ENCODE data around the gene GPR143.
"Not testable (repeated sequence)": the region's sequence is repeated elsewhere in the genome, so short reads cannot be mapped to it uniquely, and the experiment has no call there.

The GPR143 gene
- long read RNA-seq, donor 1, partial matches to known transcripts = 0 of 3 reads
- long read RNA-seq, donor 1, other reads (novel, unspliced or antisense) = 0 of 3 reads
- long read RNA-seq, donor 2, partial matches to known transcripts = 0 of 2 reads
- long read RNA-seq, donor 2, other reads (novel, unspliced or antisense) = 0 of 2 reads
- long read RNA-seq, donor 3, partial matches to known transcripts = 0 of 2 reads
- long read RNA-seq, donor 3, other reads (novel, unspliced or antisense) = 0 of 2 reads
- long read RNA-seq, donor 4, partial matches to known transcripts = 0 of 4 reads
- long read RNA-seq, donor 4, other reads (novel, unspliced or antisense) = 0 of 4 reads
- long read RNA-seq, donor 5, partial matches to known transcripts = 0 of 2 reads
- long read RNA-seq, donor 5, other reads (novel, unspliced or antisense) = 0 of 2 reads
- long read RNA-seq, donor 6, partial matches to known transcripts = 7 of 7 reads
- long read RNA-seq, donor 6, other reads (novel, unspliced or antisense) = 0 of 7 reads
- long read RNA-seq, donor 7, partial matches to known transcripts = 0 of 9 reads
- long read RNA-seq, donor 7, other reads (novel, unspliced or antisense) = 6 of 9 reads
- long read RNA-seq, donor 8, transcript GPR143-203 (9 exons, 1,762 nt) = major isoform, 5 of 5 reads
- long read RNA-seq, donor 8, partial matches to known transcripts = 0 of 5 reads
- long read RNA-seq, donor 8, other reads (novel, unspliced or antisense) = 0 of 5 reads

DNA sequence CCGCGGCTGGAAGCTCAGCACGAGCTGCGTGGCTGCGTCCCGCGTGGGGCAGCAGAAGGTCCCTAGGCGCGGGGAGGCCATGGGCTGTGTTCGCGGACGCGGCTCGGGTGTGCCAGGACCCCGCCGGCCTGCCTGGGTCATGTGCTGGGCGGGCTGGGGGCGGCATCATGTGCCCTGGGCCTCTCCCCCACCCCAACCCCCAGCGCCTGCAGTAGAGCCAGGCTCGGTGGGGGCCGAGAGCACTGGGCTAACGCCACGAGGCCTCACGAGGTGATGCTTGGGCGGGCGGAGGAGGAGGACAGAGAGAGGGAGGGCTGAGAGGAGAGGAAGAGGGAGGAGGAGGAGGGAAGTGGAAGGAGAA, at the start of gene GPR143:
Gene GPR143 (minus strand): TSS at position 111 of the 361 bp plus-strand sequence. CDS start 30 bp downstream, at position 81.
- DNase-seq = peak; percentile 53

- DNase-seq = not testable (repeated sequence)
Observed at GRCh38 chrX:9811086-9811485, 45.4 kb upstream of the GPR143 start.

GRCh38 chrX:9809876-9810275, 44.2 kb upstream of the GPR143 start:
- DNase-seq = not testable (repeated sequence)

DNA sequence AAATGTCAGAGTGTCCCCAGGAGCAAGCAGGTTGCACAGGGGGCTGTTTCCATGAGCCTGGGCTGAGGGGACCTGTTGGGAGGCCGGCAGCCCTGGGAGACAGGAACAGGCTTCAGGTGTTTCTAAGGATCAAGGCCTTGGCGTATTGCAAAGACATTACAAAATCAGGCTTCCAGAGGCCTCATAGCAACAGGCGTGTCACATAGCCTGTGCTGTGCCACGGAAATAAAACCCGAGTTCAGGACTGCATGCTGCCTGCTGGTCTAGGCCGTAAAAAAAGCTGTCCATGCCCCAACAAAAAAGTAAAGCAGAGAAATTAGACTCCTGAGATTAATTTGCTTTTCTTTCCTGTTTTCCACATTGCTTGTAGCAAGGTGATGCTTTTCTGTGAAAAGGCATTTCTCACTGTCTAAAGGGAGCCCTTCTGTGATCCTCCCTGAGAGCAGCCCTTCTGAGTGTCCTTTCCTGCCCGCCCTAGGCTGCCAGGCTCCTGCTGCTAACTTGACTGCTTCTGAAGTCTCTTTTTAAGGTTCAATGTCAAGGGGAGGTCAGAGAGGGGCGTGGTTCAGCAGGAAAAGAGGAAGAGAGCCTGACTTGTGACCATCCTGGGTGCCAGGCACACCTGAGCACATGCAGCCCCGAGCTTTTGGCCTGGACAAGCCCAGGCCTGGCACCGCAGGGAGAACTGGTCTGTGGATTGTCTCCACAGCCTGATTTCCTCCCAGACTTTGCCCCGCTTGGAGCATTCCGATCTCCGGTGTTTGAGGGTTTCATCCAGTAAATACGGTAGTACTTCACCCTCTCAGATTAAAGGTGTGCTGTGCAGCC, 41.9 kb upstream of the GPR143 start:
- no peak for DNase-seq

DNA sequence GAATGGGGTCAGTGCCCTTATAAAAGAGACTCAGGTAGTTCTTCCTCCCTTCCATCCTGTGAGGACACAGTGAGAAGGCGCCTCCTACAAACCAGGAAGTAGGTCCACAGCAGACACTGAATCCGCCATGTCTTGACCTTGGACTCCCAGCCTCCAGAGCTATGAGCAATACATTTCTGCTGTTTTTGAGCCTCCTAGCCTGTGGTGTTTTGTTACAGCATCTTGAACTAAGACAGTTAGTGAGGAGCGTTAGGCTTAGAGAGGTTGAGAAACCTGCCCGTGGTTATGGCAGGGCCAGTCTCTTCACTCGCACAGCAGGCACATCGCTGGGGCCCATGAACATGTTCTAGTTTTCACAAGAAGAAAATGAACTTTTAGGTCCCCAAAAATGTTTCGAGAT, 40.3 kb upstream of the GPR143 start:
- DNase-seq = no peak

- no peak for DNase-seq
Observed at GRCh38 chrX:9804444-9804843, 38.8 kb upstream of the GPR143 start.

GRCh38 chrX:9802737-9803136, 37.1 kb upstream of the GPR143 start:
- DNase-seq = no peak

DNA sequence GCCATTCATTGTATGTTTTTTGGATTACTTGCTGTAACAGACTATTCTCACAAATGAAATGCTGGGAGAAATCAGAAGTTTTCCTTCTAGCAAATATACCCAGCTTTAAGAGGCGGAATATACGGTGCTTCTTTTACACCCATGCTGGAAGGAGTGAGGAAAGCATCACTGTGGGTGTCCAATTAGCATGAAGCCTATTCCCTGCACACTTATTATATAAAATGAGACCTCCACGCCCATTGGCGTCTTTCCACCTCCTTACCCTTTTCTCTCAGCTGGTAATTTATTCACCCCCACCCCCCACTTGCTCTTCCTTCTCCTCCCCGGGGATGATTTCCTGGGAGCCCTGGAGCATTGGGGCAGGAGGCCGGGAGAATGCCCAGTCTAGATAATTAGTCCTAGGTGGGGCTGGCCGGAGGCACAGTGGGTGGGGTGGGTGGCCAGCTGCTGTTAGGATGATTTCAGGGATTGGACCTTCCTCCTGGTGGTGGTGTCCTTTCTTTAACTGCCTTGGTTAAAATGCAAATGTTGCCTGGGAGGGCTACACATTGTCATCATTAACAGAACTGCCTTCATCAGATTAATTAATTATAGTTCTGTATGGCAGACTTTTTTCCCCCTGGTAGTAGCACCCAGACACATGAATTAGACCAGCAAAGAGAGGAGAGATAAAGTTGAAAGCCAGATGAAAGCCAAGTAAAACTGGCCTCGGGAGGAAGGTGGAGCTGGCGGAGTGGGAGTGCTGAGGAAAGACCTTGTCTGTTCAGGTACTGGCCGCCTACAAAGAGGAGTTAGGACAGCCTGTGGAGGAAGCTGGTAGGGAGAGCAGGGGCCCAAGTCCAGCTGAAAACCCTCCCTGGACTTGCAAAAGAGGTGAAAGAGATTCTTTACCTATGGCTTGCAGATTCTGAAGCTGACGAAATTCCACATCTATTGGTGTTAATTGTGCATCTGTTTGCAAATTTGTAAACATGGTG, 32.0 kb upstream of the GPR143 start:
- no peak for DNase-seq

DNA sequence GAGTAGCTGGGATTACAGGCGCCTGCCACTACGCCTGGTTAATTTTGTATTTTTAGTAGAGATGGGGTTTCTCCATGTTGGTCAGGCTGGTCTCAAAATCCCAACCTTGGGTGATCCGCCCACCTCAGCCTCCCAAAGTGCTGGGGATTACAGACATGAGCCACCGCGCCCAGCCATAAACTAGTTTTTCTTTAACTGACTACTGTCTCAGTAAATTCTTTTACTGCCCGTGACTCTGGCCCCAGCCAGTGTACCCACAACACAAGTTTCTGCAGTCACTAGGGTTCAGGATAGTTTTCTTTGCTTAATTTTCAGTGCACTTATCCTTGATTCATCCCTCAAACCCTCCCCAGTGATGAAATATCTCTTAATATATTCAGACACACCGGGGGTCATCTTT, 28.8 kb upstream of the GPR143 start:
- DNase-seq = no peak

DNA sequence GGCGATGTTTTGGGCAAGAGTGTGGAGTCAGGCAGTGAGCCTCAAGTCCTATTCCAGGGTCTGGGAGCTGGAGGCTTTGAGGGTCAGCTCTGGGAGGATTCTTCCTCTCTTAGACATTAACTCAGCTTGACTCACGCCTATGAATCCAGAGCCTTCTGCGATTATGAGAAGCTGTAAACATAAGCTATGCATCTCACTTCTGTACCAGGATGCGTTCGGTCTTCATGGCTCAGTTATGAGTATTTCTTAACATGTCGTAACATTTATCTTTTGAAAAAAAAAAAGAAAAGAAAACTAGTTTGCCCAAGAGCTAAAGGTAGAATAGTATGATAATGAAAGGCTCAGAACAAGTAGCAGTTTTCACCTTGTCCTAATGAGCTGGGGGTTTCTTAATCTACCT, 25.2 kb upstream of the GPR143 start:
- DNase-seq = no peak

GRCh38 chrX:9789555-9789954, 23.9 kb upstream of the GPR143 start:
- no peak for DNase-seq

DNA sequence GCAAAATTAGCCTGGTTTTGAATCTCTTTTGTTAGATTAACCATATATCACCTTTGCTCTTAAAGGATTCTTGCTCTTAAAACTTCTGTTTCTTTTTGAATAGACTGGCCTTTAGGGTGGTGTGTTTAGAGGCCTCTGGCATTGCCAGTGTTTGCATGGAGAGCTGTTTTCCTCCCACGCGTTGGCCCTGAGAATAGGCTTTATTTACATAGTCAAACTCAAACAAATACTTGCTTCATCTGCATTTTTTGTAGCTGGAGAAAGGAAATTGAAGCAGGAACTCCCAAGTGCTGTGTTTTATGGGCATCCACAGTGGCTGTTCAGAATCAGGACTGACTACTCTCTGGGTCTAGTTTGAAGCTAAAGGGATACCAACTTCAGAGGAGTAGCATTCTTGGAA, 23.3 kb upstream of the GPR143 start:
- DNase-seq = no peak

GRCh38 chrX:9786798-9787635, 21.4 kb upstream of the GPR143 start:
- DNase-seq = peak; percentile 69

- DNase-seq = peak; percentile 63
Observed at GRCh38 chrX:9785944-9786797, 20.5 kb upstream of the GPR143 start, which contains the start of gene SHROOM2. Gene SHROOM2, plus strand, starts transcription at chrX:9786429. Its CDS starts 117 bp downstream, at chrX:9786546.

DNA sequence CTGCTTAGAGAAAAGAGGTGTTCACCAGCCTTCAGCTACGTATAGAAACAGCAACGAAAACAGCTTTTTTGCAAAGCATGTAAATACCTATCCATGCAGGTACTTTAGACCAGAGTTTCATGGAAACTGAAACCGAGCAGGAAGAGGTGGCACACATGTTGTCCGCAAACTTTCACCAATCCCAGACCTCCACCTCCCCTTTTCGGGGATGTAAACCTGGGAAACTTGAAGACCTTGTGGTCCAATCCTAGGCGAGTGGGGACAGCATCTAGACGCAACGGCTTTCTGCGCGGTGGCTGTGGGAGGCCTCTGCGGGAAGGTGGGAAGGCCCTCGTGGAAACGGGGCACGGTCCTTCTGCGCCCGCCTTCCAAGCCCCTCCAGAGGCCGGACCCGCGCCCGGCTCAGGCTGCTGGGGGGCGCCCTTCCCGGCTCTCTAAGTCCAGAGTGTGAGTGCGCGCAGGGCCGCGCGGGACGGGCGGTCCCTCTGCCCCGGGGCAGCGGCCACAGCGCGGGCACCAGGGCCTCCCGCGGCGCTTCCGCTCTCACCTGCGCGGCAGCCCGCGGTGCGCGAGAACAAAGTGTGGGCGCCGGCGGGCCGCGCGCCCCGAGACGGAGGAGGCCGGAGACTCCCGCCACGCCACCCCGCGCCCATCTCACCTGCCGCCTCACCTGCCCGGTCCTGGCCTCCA, 19.8 kb upstream of the GPR143 start:
- DNase-seq = peak; percentile 65

DNA sequence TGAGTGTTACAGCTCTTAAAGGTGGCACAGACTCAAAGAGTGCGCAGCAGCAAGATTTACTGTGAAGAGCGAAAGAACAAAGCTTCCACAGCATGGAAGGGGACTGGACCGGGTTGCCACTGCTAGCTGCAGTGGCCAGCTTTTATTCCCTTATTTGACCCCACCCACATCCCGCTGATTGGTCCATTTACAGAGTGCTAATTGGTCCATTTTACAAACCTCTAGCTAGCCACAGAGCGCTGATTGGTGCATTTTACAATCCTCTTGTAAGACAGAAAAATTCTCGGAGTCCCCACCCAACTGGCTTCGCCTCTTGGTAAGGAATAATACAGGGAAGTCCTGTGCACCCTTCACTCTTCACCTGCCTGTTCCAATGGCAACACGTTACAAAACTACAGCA, 18.7 kb upstream of the GPR143 start:
- no peak for DNase-seq

- no peak for DNase-seq
Observed at GRCh38 chrX:9781941-9782340, 16.3 kb upstream of the GPR143 start.

- no peak for DNase-seq
Observed at GRCh38 chrX:9775930-9776329, 10.3 kb upstream of the GPR143 start.

DNA sequence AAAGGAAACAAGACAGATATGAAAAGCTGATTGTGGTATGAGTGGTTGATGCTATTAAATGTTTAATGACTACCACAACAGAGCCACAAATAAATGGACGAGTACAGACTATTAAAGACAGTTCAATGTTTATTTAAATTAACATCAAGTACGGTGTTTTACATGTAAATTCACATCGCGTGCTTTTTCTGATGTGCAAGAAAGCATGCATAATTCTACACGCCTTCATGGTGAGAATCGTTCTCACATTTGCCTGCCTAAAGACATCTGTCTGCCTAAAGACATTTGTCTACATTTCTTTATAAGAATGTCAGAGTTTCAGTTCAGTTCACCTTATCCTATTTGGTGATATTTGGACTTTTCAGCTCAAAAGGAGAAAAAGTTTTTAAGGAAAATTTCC, 7.3 kb upstream of the GPR143 start:
- no peak for DNase-seq
